B cell (primary cell): ENCODE measurements around the gene EML6.

Experiments used
- EZH2 ChIP-seq: IDR thresholded peaks from 2 replicates; pipeline ENCODE4 v1.6.1; 2012; ENCODE audit warnings: borderline replicate concordance, low read depth, mild to moderate bottlenecking, moderate library complexity, low read length; ENCODE audit not compliant: insufficient read depth, poor library complexity, severe bottlenecking
- TF ChIP-seq, protein P1 (sequence below): fragments of 200-600 bp; IDR thresholded peaks from one replicate; pipeline ENCODE4 v1.8.0; 2022; ENCODE audit warnings: antibody characterized with exemption, mild to moderate bottlenecking

DNA sequence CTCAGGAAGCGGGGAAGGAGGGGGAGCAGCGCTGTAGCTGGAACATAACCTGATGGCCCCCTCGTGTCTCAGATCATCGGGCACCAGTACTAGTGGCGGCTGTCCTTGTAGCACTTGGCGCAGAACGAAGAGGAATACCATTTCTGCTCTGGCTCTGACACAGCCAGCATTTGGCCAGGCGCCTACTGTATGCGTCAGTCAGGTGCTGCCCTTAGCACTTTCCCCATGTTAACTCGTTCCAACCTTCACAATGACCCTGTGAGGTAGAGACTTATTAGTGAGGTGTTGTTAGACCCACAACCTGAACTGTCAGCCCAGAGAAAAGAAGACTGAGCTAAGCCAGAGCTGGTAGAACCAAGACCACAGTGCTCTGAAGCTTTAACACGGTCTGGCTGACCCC lies 47.7 kb upstream of the EML6 start:
- TF ChIP-seq, protein P1, sequence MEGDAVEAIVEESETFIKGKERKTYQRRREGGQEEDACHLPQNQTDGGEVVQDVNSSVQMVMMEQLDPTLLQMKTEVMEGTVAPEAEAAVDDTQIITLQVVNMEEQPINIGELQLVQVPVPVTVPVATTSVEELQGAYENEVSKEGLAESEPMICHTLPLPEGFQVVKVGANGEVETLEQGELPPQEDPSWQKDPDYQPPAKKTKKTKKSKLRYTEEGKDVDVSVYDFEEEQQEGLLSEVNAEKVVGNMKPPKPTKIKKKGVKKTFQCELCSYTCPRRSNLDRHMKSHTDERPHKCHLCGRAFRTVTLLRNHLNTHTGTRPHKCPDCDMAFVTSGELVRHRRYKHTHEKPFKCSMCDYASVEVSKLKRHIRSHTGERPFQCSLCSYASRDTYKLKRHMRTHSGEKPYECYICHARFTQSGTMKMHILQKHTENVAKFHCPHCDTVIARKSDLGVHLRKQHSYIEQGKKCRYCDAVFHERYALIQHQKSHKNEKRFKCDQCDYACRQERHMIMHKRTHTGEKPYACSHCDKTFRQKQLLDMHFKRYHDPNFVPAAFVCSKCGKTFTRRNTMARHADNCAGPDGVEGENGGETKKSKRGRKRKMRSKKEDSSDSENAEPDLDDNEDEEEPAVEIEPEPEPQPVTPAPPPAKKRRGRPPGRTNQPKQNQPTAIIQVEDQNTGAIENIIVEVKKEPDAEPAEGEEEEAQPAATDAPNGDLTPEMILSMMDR: no peak
- no peak for TF ChIP-seq EZH2
